Lower leg skin (tissue), 3 donors: ENCODE measurements around the gene HLX.

ENCODE experiments used
- CTCF ChIP-seq, 3 donors: fragments of 450-650 bp; IDR thresholded peaks; one replicate each; pipeline ENCODE4 v1.5.1; 2016; ENCODE audit warnings: antibody characterized with exemption in 3 of 3, mild to moderate bottlenecking in 3 of 3, moderate library complexity in 2 of 3
- POLR2A ChIP-seq, 2 donors: fragments of 450-650 bp; IDR thresholded peaks; one replicate each; pipeline ENCODE4 v1.6.1; 2016 to 2017; ENCODE audit warnings: antibody characterized with exemption in 2 of 2, mild to moderate bottlenecking in 1 of 2, moderate library complexity in 1 of 2

DNA sequence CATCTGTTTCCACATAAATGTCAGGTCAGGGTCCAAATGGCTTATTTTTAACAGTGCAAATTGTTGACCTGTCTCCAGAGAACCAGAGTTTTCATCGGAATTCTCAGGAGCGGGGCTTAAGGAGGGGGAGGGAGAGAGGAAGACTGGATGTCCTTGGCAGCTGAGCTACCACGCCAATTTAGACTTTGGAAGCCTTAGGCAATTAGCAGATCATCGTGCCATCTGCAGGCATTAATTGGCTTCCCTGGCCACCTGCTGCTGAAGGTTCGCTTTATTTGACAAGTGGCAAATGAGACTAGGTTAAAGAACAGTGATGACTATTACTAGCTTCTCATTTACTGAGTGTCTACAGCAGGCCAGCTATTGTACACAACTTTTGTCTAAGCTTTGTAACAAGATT, 43.7 kb downstream of the HLX start:
- TF ChIP-seq CTCF (IDR thresholded peaks at IDR 0.05), result no peak
- no peak for TF ChIP-seq POLR2A (IDR thresholded peaks at IDR 0.05)
